Activated CD4-positive, alpha-beta T cell treated with anti-CD3 and anti-CD28 coated beads for 36 hours (primary cell): ENCODE data around the gene PIM3. TPM values are rescaled to one million over a fixed set of nuclear protein-coding genes. Genes with fewer than 3 reads are reported as not detected.
A peak's percentile ranks its signal among the peaks of the same experiment; 100 is the strongest.

Experiments
- ATAC-seq: fragments of 200-7000 bp; cut with Tn5 transposase; one replicate; pipeline ENCODE4 v1.10.0; 2021; ENCODE audit warnings: mild to moderate bottlenecking, moderate library complexity
- CTCF ChIA-PET: fragments of 350-600 bp; sonication (Branson Sonifier 250); formaldehyde crosslinking; loops from one replicate; lab custom pipeline; 2021; ENCODE audit warnings: antibody characterized with exemption; lab: Charles Lee
- POLR2A ChIA-PET: fragments of 350-600 bp; sonication (Branson Sonifier 250); formaldehyde crosslinking; loops from one replicate; lab custom pipeline; 2021; ENCODE audit warnings: antibody characterized with exemption, inconsistent platforms; lab: Charles Lee
- DNase-seq: peaks from one replicate; pipeline ENCODE4 v3.0.0-alpha.2; 2020
- H3K27ac Mint-ChIP-seq: one replicate; pipeline ENCODE4 v1.8.0; 2021; ENCODE audit warnings: mixed read lengths
- H3K27me3 Mint-ChIP-seq: one replicate; pipeline ENCODE4 v1.8.0; 2021; ENCODE audit warnings: mixed read lengths
- H3K36me3 Mint-ChIP-seq: one replicate; pipeline ENCODE4 v1.8.0; 2021; ENCODE audit warnings: low read depth, mixed read lengths
- H3K4me1 Mint-ChIP-seq: one replicate; pipeline ENCODE4 v1.8.0; 2021; ENCODE audit warnings: mixed read lengths
- H3K4me3 Mint-ChIP-seq: one replicate; pipeline ENCODE4 v1.8.0; 2021; ENCODE audit warnings: mild to moderate bottlenecking, moderate library complexity, mixed read lengths
- H3K9me3 Mint-ChIP-seq: one replicate; pipeline ENCODE4 v1.8.0; 2021; ENCODE audit warnings: low read depth, mixed read lengths
- intact Hi-C, 2 experiments: fragments of 100-400 bp; cut with DNase I in 1 of 2; cut with micrococcal nuclease in 1 of 2; formaldehyde crosslinking; loops; one replicate each; pipeline versions ENCODE4 v1.14.2 to v1.15.1; 2022 to 2024; cut with DNase I, micrococcal nuclease
- microRNA-seq: library from miRNA; unstranded; fragments of <30 nt; microRNA quantifications from one replicate; pipeline ENCODE4 v1.2.0, GENCODE V29; 2021; ENCODE audit warnings: borderline replicate concordance
- total RNA-seq, 2 experiments: library from RNA; stranded (reverse); gene quantifications; one replicate each; pipeline ENCODE4 v1.2.3, GENCODE V29; 2021

PIM3 gene
- total RNA-seq, 2 experiments from 2014 or later = 127 to 165 TPM

DNA sequence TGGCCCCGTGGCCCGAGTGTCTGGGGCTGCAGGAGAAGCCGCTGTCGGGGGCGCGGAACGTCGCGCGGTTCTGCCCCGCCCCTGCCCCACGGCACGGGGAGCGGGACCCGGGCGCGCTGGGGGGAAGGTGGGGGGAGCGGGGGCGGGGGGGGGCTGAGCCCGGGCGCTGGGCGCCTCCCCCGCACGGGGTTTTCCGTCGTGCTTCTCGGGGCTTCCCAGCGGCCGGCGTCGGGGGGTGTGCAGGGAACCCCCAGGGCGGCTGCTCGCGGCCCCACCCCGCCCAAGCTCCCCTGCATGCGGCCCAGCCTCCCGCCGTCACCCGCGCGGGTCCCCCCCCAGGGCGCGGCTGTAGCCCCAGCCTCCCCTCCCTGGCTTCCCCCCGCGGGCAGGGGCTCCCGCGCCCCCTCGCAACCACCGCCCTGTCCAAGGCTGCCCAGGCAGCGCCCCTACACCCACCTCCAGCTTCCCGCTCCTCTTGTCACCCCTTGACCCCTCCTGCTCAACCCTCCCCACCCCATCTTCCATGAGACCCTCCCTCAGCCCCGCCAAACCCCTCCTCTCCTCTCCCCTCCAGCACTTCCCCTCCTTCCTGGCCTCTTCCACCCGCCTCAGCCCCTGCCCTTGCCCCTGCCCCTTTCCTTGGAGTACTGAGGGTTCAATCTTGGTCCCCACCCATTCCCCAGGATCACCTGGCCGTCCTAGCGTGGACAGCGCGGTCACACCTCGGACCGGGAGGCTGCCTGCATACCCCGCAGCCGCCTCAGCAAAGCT is 50.3 kb downstream of the PIM3 start:
- peak overlapping the region; percentile 48 for H3K4me3 Mint-ChIP-seq
- ChIA-PET CTCF (interaction anchor here (0.6 to 0.7 kb wide), 2 partner anchors 19 to 66 kb away, joined by 3 to 4 read pairs; no protein-coding TSS in a partner anchor), POLR2A (no interaction called here)
- ATAC-seq = peak; percentile 53
- peaks cover 12% of the 10 kb centered on the region for H3K4me1 Mint-ChIP-seq
- intact Hi-C loops = no loop called here
- H3K27me3 Mint-ChIP-seq = no peaks in the 10 kb centered on the region
- peak; percentile 59 for DNase-seq
- no peaks in the 10 kb centered on the region for H3K9me3 Mint-ChIP-seq
- no peaks in the 10 kb centered on the region for H3K36me3 Mint-ChIP-seq
- no peak overlapping the region for H3K27ac Mint-ChIP-seq

DNA sequence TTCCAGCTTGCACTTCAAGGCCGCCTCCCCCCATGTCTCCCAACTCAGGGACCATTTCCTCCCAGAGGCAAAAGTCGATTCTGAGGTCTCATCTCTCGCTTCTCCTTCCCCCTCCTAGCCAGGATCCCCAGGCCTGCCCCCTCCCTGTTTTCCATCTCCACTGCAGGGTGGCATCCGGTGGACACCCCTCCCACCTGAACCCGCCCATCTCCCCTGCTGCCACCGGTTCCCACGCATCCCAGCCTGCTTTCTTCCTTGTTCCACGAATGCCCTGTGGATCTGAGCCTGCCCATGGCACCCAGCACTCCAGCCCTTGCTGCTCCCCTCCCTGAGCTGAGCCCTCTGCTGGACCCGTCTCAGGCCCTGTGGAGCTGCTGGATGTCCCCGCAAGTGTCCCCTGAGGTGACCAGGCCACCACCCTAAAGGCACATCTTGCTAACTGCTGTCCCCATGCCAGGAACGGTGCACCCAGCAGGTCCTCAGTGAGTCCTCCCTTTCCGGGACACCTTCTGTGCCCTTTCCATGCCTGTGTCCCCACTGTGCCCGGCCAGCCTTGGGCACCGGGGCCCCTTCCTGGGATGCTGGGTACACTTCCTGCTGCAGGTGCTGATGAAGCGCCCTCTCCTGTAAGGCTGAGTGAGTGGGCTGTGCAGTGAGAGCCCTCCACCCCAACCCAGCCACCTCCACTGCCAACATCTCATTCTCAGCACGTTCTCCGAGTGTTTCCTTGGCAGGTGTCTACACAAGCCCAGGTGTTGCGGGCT is 51.1 kb downstream of the PIM3 start:
- CTCF ChIA-PET = interaction anchor here (0.6 to 2.1 kb wide), 3 partner anchors 19 to 66 kb away, joined by 3 to 8 read pairs (median 4); no protein-coding TSS in a partner anchor
- Mint-ChIP-seq H3K27ac (peak overlapping the region; percentile 39), H3K9me3 (no peaks in the 10 kb centered on the region), H3K4me1 (peaks cover 12% of the 10 kb centered on the region), H3K36me3 (no peaks in the 10 kb centered on the region), H3K27me3 (no peaks in the 10 kb centered on the region), H3K4me3 (peak overlapping the region; percentile 48)
- ATAC-seq = no peak
- POLR2A ChIA-PET = no interaction called here
- intact Hi-C loops = no loop called here
- peak; percentile 24 for DNase-seq

DNA sequence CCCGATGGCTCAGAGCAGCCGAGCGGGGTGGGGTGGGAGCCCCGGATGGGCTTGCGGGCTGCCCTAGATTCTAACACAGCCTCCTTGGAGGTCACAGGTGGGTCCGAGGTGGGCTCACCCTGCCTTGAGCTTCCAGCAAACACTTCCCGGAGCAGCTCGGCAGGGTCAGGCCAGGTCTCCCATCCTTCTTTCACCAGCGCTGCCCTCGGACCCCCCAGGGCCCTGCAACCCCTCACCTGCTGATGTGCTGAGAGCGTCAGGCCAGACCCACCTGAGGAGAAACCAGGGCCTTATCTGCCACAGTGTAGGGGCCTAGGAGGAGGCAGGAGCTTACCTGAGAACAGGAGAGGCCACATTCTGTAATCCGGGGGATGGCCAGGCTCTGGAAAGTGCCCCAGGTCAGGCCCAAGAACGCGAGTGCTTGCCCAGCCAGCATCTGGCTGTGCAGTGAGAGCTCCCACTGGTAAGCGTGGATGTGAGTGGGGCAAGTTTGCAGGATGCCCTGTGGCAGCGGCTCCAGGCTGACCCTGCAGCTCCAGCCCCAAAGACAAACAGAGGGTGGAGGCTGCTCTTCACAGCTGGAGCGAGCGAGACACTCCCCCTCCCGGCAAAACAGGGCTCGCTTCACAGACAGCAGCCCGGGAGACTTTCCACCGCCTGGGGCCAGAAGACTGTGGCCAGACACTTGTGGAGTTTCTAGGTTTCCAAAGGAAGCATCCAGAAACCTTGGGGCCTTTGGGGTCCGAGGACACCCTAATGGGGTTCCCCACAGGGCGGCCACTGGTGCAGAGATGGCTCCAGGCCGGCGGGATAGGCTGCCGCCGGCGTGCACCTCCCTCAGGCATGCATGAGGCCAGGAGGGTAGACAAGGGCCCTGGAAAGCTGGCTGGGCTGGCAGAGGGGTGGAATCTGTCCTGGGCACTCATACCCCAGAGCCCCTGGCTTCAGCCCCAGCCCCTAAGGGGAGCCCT is 51.9 kb downstream of the PIM3 start, which contains the start of gene IL17REL:
IL17REL (minus strand) TSS at position 555 of the 971 bp plus-strand sequence; CDS start at position 436, 119 bp downstream.
- Mint-ChIP-seq H3K4me3 (peak within 1 kb of the TSS; percentile 48), H3K36me3 (no peaks in the 10 kb centered on the region), H3K9me3 (no peaks in the 10 kb centered on the region), H3K27ac (peak within 1 kb of the TSS; percentile 39), H3K4me1 (peaks cover 12% of the 10 kb centered on the region), H3K27me3 (no peaks in the 10 kb centered on the region)
- ChIA-PET POLR2A (no interaction called here), CTCF (interaction anchor here (2.1 kb wide), 1 partner anchor 18 kb away, joined by 8 read pairs; no protein-coding TSS in a partner anchor)
- ATAC-seq (no peak), DNase-seq (peak; percentile 6)
- intact Hi-C loops = no loop called here

Small RNA genes lying within 50 kb of the gene (microRNA-seq; reads per million reads assigned to microRNA genes)
- 10.9 reads per million, percentile 32 among the genes with 10 or more reads in this experiment for gene MIR6821

Other genes with a start within 250 kb of the PIM3 start
- 10 to 100 TPM; 22.1 to 23.6 TPM for gene BRD1, start 132.9 kb upstream of the PIM3 start, total RNA-seq
- 10 to 100 TPM; 17.3 to 17.4 TPM for gene ZBED4, start 106.9 kb upstream of the PIM3 start, total RNA-seq
- 10 to 100 TPM; 13.6 to 13.7 TPM for gene ALG12, start 42.3 kb upstream of the PIM3 start, total RNA-seq
- 10 to 100 TPM; 15.2 to 16.4 TPM for gene CRELD2, start 42.1 kb upstream of the PIM3 start, total RNA-seq
- under 1 TPM; 0.16 TPM for gene IL17REL, start 52.0 kb downstream of the PIM3 start, total RNA-seq
- not detected for gene TTLL8, start 97.5 kb downstream of the PIM3 start, total RNA-seq
- gene MLC1, start 124.7 kb downstream of the PIM3 start, total RNA-seq = not detected
- under 1 TPM in 1 of 2 experiments, not detected in 1; 0.11 TPM for gene MOV10L1, start 129.2 kb downstream of the PIM3 start, total RNA-seq
- 1 to 10 TPM; 2.2 to 2.7 TPM for gene PANX2, start 210.0 kb downstream of the PIM3 start, total RNA-seq
- gene TRABD, start 225.1 kb downstream of the PIM3 start, total RNA-seq = 10 to 100 TPM; 60.7 to 74.5 TPM
- gene SELENOO, start 240.2 kb downstream of the PIM3 start, total RNA-seq = 10 to 100 TPM; 14.4 to 18.3 TPM